NCI-H1092 (cell line): ENCODE measurements around the gene FH.

Experiments used
- DNase-seq: peaks from one replicate; lab custom pipeline; 2025; lab: John Stamatoyannopoulos, UW

FH gene

DNA sequence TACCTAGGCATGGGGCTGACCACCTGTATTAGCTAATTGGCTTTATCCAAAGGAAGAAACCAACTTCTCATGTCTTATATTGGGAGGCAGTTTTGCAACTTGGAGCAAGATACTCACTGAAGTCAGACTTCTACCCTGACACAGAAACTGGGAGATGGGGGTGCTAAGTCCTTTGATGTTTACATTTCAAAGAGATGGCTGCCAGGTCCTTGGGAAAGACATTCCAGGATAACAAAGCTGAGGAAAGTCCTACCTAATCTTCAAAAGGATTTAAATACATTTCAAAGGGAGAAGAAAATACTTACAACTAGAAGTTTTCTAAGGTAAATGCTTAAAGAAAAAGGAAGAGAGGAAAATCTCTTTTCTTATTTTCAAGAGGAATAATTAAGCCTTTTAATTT, 62.1 kb downstream of the FH start:
- no peak for DNase-seq

GRCh38 chr1:241456743-241457142, 62.8 kb downstream of the FH start:
- no peak for DNase-seq

DNA sequence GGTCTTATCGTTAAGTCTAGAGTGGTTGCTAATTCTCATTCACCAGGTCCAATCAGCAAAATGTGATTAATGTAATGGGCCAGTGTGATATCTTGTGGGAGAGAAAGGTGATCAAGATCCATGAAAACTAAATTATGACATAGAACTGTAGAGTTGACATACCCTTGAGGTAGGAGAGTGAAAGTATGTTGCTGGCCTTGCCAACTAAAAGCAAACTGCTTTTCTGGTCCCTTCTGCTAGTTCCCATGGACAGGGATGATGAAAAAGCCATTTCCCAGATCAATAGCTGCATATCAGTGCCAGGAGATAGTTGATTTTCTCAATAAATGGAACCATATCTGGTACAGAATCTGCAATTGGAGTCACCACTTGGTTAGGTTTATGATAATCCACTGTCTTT, 65.8 kb downstream of the FH start:
- no peak for DNase-seq

GRCh38 chr1:241451956-241452355, 67.6 kb downstream of the FH start:
- DNase-seq: no peak
